ENCODE results near the gene ATP6V1B1. TPM values are rescaled to one million over a fixed set of nuclear protein-coding genes. Genes with fewer than 3 reads are reported as not detected.

Gene ATP6V1B1
- total and polyA plus RNA-seq, 7 donors, result 0.16 to 1.9 (median 0.66) TPM; not detected in 4

DNA sequence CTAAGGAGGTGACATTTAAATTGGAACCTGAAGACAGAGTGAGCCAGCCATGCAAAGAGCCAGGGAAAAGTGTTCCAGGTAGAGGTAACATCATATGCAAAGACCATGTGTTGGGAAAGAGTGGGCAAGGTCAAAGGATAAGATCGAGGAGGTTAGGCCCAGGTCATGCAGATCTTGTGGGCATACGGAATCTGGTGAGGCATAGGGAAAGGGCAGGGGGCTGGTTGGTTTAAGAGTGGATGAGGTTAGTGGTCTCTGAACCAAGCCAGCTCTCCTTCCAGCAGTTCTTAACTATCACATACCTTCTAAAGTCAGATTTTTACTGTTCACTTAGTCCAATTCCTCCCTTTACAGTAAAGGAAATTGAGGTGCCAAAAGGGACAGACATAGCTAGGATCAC, 45.7 kb downstream of the ATP6V1B1 start:
- intact Hi-C loops (cut with DNase I), result loop anchor here (2.0 kb wide), 1 partner anchor 13 kb away; the partner anchor contains the start of gene TEX261
- H3K27ac ChIP-seq, result no peak overlapping the region
- H3K4me1 ChIP-seq, result peaks cover 0 to 31% (median 22%) of the 10 kb centered on the region in 4 donors
- no peak overlapping the region for H3K4me3 ChIP-seq
- WGBS, 2 donors, result 84 to 90% methylated on average over 2 of the region's 2 CpGs
- H3K36me3 ChIP-seq, result peaks cover 0 to 11% (median 3%) of the 10 kb centered on the region in 4 donors
- DNase-seq, result no peak
- H3K27me3 ChIP-seq, result no peaks in the 10 kb centered on the region
- H3K9me3 ChIP-seq, result no peaks in the 10 kb centered on the region
- TF ChIP-seq EP300 (IDR thresholded peaks at IDR 0.05) (no peak), CTCF (IDR thresholded peaks at IDR 0.05) (no peak), POLR2AphosphoS5 (IDR thresholded peaks at IDR 0.05) (no peak), POLR2A (IDR thresholded peaks at IDR 0.05) (no peak)

DNA sequence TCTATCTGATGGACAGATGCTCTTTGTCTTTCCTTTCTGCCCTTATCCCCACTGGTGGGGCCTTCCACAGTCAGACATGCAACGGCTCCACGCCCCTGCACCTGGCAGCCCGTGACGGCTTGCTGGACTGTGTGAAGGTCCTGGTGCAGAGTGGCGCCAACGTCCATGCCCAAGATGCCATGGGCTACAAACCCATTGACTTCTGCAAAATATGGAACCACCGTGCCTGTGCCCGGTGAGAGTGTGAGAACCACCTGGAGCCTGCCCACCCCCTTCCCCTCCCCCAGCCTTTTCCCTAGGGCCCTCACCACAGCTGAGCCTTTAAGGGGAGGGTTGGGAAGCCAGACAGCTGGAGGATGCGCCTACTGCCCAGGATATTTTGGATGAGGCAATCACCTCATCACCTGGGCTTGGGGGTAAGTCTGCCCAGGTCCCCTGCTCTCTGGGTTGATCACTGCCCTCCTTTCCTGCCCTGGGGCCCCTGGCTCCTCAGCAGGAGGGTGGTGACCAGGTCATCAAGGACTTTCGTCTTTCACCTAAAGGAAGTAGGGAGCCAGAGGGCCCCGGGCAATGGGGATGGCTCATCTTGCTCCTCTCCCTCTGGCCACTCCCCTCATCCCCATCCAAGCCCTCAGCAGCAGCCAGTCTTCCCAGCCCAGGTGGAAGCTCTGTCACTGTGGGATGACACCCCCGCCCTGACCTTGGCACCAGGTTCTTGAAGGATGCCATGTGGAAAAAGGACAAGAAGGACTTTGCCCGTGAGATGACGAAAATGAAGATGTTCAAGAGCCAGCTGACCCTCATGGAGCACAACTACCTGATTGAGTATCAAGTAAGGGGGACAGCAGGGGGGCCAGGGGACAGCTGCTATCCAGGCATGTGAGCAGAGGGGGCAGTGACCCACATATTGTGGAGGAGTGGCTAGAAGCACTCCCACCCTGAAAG, 46.4 kb downstream of the ATP6V1B1 start:
- DNase-seq, result peak; percentile 60
- no peaks in the 10 kb centered on the region for H3K27me3 ChIP-seq
- peaks cover 0 to 27% (median 18%) of the 10 kb centered on the region in 4 donors for H3K4me1 ChIP-seq
- no peak overlapping the region for H3K27ac ChIP-seq
- intact Hi-C loops (cut with DNase I), result loop anchor here (2.0 kb wide), 1 partner anchor 13 kb away; the partner anchor contains the start of gene TEX261
- TF ChIP-seq POLR2AphosphoS5 (IDR thresholded peaks at IDR 0.05) (no peak), POLR2A (IDR thresholded peaks at IDR 0.05) (no peak), EP300 (IDR thresholded peaks at IDR 0.05) (no peak), CTCF (IDR thresholded peaks at IDR 0.05) (no peak)
- H3K36me3 ChIP-seq, result peaks cover 0 to 18% (median 10%) of the 10 kb centered on the region in 4 donors
- no peak overlapping the region for H3K4me3 ChIP-seq
- no peaks in the 10 kb centered on the region for H3K9me3 ChIP-seq
- 89 to 93% methylated on average over 14 of the region's 14 CpGs for WGBS, 2 donors

GRCh38 chr2:70982971-70983370, 47.3 kb downstream of the ATP6V1B1 start:
- no peaks in the 10 kb centered on the region for H3K27me3 ChIP-seq
- 94 to 97% methylated on average over 3 of the region's 3 CpGs for WGBS, 2 donors
- TF ChIP-seq EP300 (IDR thresholded peaks at IDR 0.05), result no peak
- TF ChIP-seq POLR2AphosphoS5 (IDR thresholded peaks at IDR 0.05), result no peak
- TF ChIP-seq CTCF (IDR thresholded peaks at IDR 0.05), result no peak
- TF ChIP-seq POLR2A (IDR thresholded peaks at IDR 0.05), result no peak
- intact Hi-C loops (cut with DNase I), result no loop called here
- H3K4me3 ChIP-seq, result no peak overlapping the region
- peaks cover 0 to 21% (median 13%) of the 10 kb centered on the region in 4 donors for H3K4me1 ChIP-seq
- no peak for DNase-seq
- no peak overlapping the region for H3K27ac ChIP-seq
- peaks cover 0 to 27% (median 17%) of the 10 kb centered on the region in 4 donors for H3K36me3 ChIP-seq
- H3K9me3 ChIP-seq, result no peaks in the 10 kb centered on the region

DNA sequence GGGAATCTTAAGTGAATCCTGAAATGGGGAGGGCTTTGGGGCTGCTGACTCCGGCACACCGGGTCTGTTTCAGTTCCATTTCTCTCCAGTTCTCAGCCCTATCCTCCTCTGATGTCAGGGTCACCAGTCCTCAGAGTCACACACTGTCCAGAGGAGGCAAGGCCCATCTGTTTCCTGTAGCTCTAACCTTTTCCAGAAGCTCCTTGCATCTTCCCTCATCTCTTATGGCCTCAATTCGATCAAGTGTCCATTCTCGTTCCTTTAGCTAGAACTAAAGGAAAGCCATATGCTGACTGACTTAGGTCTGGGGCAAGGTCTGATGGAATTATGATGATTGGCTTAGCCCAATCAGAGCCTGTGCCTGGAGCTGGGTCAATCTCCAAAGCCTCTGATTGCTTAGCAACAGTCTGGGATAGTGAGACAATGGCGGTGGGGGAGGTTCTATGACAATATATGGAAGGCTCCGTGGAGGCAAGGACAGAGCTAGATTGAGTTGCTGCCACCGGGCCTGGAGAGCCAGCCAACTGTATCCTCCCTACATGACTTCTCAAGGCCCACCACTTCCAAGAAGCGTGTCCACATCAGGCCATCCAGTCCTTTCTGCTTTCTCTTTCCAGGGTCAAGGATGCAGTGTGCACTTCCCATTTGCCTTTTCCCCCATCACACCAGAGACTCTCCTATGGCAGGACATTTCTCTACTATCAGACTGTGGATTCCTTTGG, 48.0 kb downstream of the ATP6V1B1 start:
- Histone ChIP-seq H3K36me3 (peaks cover 6 to 34% (median 24%) of the 10 kb centered on the region in 4 donors), H3K4me3 (no peak overlapping the region)

More for the DNA sequence above, 48.0 kb downstream of the ATP6V1B1 start:
- TF ChIP-seq POLR2A (IDR thresholded peaks at IDR 0.05), result no peak
- TF ChIP-seq EP300 (IDR thresholded peaks at IDR 0.05), result no peak
- TF ChIP-seq CTCF (IDR thresholded peaks at IDR 0.05), result no peak
- TF ChIP-seq POLR2AphosphoS5 (IDR thresholded peaks at IDR 0.05), result no peak
- H3K27ac ChIP-seq, result no peak overlapping the region
- peak; percentile 20 for DNase-seq
- intact Hi-C loops (cut with DNase I), result no loop called here
- WGBS, 2 donors, result 92 to 94% methylated on average over 8 of the region's 8 CpGs
- no peaks in the 10 kb centered on the region for H3K27me3 ChIP-seq
- H3K9me3 ChIP-seq, result no peaks in the 10 kb centered on the region
- H3K4me1 ChIP-seq, result peaks cover 0 to 14% (median 6%) of the 10 kb centered on the region in 4 donors

Data from sigmoid colon (tissue), 7 donors.